Amygdala (tissue), 56 donors: Measurements from ENCODE around the gene CTR9.

Experiments
- DNase-seq, 56 donors: peaks; one replicate each; lab custom pipeline; 2025; lab: John Stamatoyannopoulos, UW

CTR9 gene

GRCh38 chr11:10750838-10751580 is at the start of gene CTR9:
CTR9 (plus strand) TSS chr11:10751246; CDS start chr11:10751413, 167 bp downstream.
- peak; percentile 70 to 98 (median 90) for DNase-seq

GRCh38 chr11:10701982-10702381 is 49.1 kb upstream of the CTR9 start:
- no peak for DNase-seq

DNA sequence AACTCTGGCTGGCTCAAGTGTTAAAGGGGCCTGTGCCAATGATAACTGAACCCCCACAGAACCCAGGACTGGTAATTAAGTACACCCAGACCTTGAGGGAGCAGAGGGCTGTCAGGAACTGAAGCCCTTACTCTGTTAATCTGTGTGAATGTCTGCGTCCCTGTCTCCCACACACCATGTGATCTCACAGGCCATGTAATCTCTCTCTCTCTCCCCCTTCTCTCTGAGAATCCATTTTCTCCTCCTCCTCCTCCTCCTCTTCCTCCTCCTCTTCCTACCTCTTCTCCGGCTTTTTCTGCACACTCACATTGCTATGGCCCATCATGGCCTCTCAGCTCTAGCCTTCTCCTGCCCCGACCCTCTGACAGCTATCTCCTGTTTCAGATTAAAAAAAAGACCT is 42.9 kb upstream of the CTR9 start:
- no peak for DNase-seq

DNA sequence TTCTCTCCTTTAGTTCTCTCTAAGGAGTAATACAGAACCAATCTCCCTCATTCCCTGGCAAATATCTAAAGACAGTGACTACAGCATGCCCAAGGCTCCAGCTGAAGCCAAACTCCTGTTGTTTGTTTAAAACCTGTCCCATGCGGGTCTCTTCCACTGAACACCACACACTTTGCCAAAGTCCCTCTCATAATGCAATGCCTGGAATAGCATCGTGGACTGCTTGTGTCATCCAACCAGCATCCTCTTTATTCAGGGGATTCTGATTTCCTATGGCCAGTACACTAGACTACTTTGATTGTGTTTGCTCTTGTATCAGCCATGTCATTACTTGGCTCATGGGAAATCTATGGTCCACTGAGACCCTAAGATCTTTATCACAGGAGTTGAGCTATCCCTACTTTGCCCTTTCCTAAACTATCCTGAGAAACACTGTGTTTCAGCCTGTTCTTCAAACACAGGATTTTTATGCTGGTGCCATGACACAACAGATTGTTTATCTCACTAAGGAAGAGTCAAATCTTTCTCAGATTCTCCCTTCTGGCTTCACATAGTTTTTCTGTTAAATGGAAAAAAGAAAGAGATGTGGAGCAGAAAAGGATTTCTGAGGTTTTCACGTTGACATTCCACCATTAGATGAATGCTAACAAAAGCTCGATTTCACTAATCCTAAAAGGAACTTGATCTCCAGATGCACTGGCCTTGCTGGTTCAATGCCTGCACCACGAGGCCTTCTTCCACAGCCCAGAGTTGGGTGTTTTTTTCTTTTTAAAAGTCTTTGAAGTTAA is 41.6 kb upstream of the CTR9 start:
- DNase-seq = no peak

DNA sequence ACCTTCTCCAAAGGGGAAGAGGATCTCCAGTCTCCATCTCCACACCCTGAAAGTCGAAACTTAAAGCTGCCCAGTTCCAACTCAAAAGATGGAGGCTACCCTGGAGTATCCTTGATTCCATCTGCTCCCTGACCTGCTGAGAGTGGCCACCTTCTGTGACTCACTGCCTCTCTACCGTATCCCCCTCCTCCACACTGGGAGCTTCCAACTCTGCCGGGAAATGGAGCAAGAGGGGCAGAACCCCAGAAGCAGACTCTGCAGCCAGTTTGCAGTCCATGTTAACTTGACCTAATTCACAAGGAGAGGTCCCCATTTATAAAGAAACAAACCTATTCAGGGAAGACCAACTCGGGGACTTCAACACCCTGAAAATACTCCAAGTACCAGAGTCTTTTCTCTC is 35.5 kb upstream of the CTR9 start:
- peak in 35 of 56 donors; percentile 6 to 68 (median 22) for DNase-seq

- DNase-seq = no peak
These were observed 34.9 kb upstream of the CTR9 start for GRCh38 chr11:10716122-10716521.

DNA sequence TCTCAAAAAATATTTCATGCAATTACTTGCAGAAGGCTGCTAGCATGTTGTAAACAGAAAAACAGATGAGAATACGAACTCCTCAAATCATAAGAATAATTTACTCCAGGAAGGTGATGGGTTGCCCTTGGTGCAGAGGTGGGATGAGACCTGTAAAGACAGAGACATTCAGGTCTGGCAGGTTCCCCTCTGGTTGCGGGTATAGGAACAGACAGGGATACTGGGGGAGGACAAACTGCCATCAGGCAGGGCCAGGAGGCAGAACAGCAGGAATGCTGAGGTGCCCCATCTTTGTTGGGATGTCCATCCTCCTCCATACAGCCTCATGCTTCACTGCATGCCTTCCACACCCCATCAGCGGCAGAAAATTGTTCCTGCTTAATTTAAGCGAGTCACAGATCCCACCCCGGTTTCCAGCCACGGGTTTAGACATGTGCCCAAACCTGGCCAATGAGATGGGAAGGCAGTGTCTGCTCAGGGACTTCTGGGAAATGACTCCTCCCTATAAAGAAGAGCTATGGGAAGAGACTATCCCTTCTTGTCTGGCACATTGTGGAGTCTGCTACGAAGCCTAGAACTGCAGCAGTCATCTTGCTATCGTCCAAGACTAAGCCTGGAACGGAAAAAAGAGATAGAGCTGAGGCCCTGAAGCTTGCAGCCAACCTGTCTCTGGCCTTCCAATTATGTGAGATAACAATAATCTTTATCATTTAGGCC is 34.3 kb upstream of the CTR9 start:
- no peak for DNase-seq

GRCh38 chr11:10719616-10720015 is 31.4 kb upstream of the CTR9 start:
- no peak for DNase-seq

DNA sequence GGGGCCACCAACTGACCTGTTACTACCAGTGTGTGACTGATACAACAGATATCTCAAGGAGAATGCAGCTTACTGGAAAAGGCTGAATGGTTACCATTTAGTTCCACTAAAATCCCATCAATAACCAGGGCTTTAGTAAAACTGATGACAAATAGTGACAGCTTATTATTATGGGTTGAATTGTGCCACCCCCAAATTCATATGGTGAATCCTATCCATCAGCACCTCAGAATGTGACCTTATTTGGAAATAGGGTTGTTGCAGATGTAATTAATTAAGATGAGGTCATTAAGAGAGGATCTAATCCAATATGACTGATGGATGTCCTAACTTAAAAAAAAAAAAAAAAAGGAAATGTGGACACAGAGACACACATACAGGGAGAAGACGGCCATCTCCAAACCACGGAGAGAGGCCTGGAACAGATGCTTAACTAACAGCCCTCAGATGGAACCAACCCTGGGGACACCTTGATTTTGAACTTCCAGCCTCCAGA is 30.1 kb upstream of the CTR9 start:
- no peak for DNase-seq

- DNase-seq = no peak
These were observed 28.7 kb upstream of the CTR9 start for GRCh38 chr11:10722307-10722706.

- no peak for DNase-seq
These were observed 25.7 kb upstream of the CTR9 start for GRCh38 chr11:10725114-10725906.

- DNase-seq = no peak
These were observed 25.2 kb upstream of the CTR9 start for GRCh38 chr11:10725907-10726253.

DNA sequence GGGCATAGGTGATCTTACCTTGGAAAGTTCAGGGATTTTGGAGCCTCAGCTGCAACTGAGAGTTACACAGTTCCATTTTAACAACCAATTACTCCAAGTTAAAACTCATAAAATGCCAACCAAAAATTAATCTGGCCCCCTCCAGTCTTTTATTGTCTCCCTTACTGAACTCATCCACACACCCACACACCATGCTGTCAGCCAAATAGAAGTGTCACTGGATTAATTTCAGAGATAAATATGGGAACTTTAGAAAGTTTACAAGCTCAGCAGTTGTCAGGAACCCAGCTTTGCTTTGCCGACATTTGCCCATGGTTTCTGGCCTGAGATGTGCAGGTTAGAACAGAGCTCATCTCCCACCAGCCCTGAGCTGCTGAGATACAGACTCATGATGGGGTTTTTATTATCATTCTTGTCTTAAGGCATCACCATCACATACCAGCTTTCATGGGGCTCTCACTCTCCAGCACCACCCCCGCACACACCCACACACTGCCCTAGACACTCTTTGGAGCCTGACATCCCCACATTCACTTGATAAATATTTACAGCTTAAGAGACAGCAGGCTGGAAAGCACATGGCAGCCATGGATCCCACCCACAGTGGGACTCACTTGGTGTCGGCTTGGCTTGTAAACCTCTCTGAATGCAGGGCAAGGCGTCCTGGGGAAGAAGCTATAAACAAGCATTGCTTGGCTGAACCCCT is 23.7 kb upstream of the CTR9 start:
- peak in 4 of 56 donors; percentile 8 to 23 (median 17) for DNase-seq

- no peak for DNase-seq
These were observed 22.9 kb upstream of the CTR9 start for GRCh38 chr11:10728154-10728553.

GRCh38 chr11:10728789-10729472 is 22.1 kb upstream of the CTR9 start:
- DNase-seq = no peak

DNA sequence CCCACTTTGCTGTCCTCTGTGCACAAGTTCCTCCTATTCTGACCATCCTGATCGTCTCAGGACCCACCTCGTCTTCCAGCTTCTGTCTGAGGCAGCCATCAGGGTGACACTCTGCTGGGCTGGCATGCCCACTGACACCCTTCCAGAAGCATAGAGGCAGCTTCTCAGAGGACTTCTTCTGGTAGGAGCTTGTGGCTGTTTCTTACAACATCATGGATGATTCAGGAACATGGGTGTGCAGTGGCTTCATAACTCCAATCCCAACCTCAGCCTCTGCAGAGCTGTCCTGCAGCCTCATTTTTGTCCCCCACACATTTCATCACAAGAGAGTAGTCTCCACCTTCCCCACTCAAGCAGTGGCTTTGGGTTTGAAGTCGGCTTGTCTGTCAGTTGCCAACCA is 20.9 kb upstream of the CTR9 start:
- no peak for DNase-seq

- DNase-seq = no peak
These were observed 19.9 kb upstream of the CTR9 start for GRCh38 chr11:10731064-10731680.
